A673 (cell line): ENCODE measurements around the gene RPL26.

Experiments used
- CTCF ChIP-seq: fragments of 300-800, 200-600 bp; sonication (generic); conservative IDR thresholded peaks from 2 replicates; pipeline ENCODE4 v1.5.1; 2017; ENCODE audit warnings: low read depth, mild to moderate bottlenecking, antibody characterized with exemption, low read length, moderate library complexity, mixed read lengths
- EZH2 ChIP-seq: fragments of 200-600 bp; sonication (generic); IDR thresholded peaks from 2 replicates; pipeline ENCODE4 v1.6.1; 2017; ENCODE audit warnings: borderline replicate concordance, low read depth, mild to moderate bottlenecking, mixed read lengths, antibody characterized with exemption, low read length; ENCODE audit not compliant: poor library complexity, severe bottlenecking

GRCh38 chr17:8413938-8414337, 30.9 kb upstream of the RPL26 start:
- TF ChIP-seq CTCF (no peak), EZH2 (no peak)
